Right lobe of liver (tissue), 4 donors: Measurements from ENCODE around the gene GATC.

Source experiments
- CTCF ChIP-seq, 4 donors: fragments of 200-600 bp in 3 of 4; fragments of 450-650 bp in 1 of 4; IDR thresholded peaks; one replicate each; pipeline versions ENCODE4 v1.5.1 to v1.8.0; 2016 to 2022; ENCODE audit warnings: antibody characterized with exemption in 4 of 4, mild to moderate bottlenecking in 2 of 4
- POLR2A ChIP-seq: fragments of 450-650 bp; IDR thresholded peaks from one replicate; pipeline ENCODE4 v1.6.1; 2017; ENCODE audit warnings: antibody characterized with exemption, mild to moderate bottlenecking
- donor health status: DM: no; HTN: no; CAD: no.
- donor health status: DM: no; HTN: no; CAD: no.
- donor health status: DM: no; HTN: yes; CAD: no.

- TF ChIP-seq CTCF (IDR thresholded peaks at IDR 0.05) = no peak
- no peak for TF ChIP-seq POLR2A
Measured at GRCh38 chr12:120488057-120488640, 41.9 kb downstream of the GATC start.
